Measurements from ENCODE around the gene POPDC3.

POPDC3 gene

GRCh38 chr6:105111871-105112270, 67.9 kb downstream of the POPDC3 start:
- TF ChIP-seq SIN3A (IDR thresholded peaks at IDR 0.05; ENCODE audit: borderline replicate concordance, insufficient read depth, low read length): no peak
- TF ChIP-seq POLR2AphosphoS5 (IDR thresholded peaks at IDR 0.05; ENCODE audit: low read depth, low read length): no peak
- no peak for TF ChIP-seq FOXP2 (optimal IDR thresholded peaks at IDR 0.05; ENCODE audit: borderline replicate concordance, extremely low read depth, extremely low read length, insufficient read depth)
- TF ChIP-seq TAF1 (IDR thresholded peaks at IDR 0.05; ENCODE audit: borderline replicate concordance, insufficient read depth, low read length): no peak
- TF ChIP-seq REST (IDR thresholded peaks at IDR 0.05; ENCODE audit: insufficient read depth in 1 of 2, low read depth in 2 of 2, low read length in 2 of 2): no peak

GRCh38 chr6:105111105-105111504, 68.7 kb downstream of the POPDC3 start:
- no peak for TF ChIP-seq FOXP2 (optimal IDR thresholded peaks at IDR 0.05; ENCODE audit: borderline replicate concordance, extremely low read depth, extremely low read length, insufficient read depth)
- TF ChIP-seq TAF1 (IDR thresholded peaks at IDR 0.05; ENCODE audit: borderline replicate concordance, insufficient read depth, low read length): no peak
- TF ChIP-seq POLR2AphosphoS5 (IDR thresholded peaks at IDR 0.05; ENCODE audit: low read depth, low read length): no peak
- no peak for TF ChIP-seq SIN3A (IDR thresholded peaks at IDR 0.05; ENCODE audit: borderline replicate concordance, insufficient read depth, low read length)
- TF ChIP-seq REST (IDR thresholded peaks at IDR 0.05; ENCODE audit: insufficient read depth in 1 of 2, low read depth in 2 of 2, low read length in 2 of 2): no peak

GRCh38 chr6:105109955-105110895, 69.6 kb downstream of the POPDC3 start:
- TF ChIP-seq SIN3A (IDR thresholded peaks at IDR 0.05; ENCODE audit: borderline replicate concordance, insufficient read depth, low read length): no peak
- no peak for TF ChIP-seq POLR2AphosphoS5 (IDR thresholded peaks at IDR 0.05; ENCODE audit: low read depth, low read length)
- TF ChIP-seq FOXP2 (optimal IDR thresholded peaks at IDR 0.05; ENCODE audit: borderline replicate concordance, extremely low read depth, extremely low read length, insufficient read depth): no peak
- TF ChIP-seq REST (IDR thresholded peaks at IDR 0.05; ENCODE audit: insufficient read depth in 1 of 2, low read depth in 2 of 2, low read length in 2 of 2): no peak
- no peak for TF ChIP-seq TAF1 (IDR thresholded peaks at IDR 0.05; ENCODE audit: borderline replicate concordance, insufficient read depth, low read length)

GRCh38 chr6:105108631-105109262, 71.1 kb downstream of the POPDC3 start:
- TF ChIP-seq FOXP2 (optimal IDR thresholded peaks at IDR 0.05; ENCODE audit: borderline replicate concordance, extremely low read depth, extremely low read length, insufficient read depth) (no peak), REST (IDR thresholded peaks at IDR 0.05; ENCODE audit: insufficient read depth in 1 of 2, low read depth in 2 of 2, low read length in 2 of 2) (no peak), TAF1 (IDR thresholded peaks at IDR 0.05; ENCODE audit: borderline replicate concordance, insufficient read depth, low read length) (no peak), SIN3A (IDR thresholded peaks at IDR 0.05; ENCODE audit: borderline replicate concordance, insufficient read depth, low read length) (no peak), POLR2AphosphoS5 (IDR thresholded peaks at IDR 0.05; ENCODE audit: low read depth, low read length) (no peak)
